Upper lobe of left lung (tissue), 6 donors: ENCODE results near the gene ECPAS. TPM values are rescaled to one million over a fixed set of nuclear protein-coding genes. Genes with fewer than 3 reads are reported as not detected.

Source experiments
- ATAC-seq, 2 donors: fragments of 200-7000 bp; cut with Tn5 transposase; one replicate each; pipeline ENCODE4 v1.9.1; 2022; ENCODE audit warnings: mild to moderate bottlenecking in 2 of 2, moderate library complexity in 2 of 2; ENCODE audit not compliant: low FRiP score in 2 of 2
- DNase-seq, 2 donors: peaks; one replicate each; pipeline ENCODE4 v3.0.0-alpha.2; 2019 to 2020
- H3K27ac ChIP-seq, 4 donors: fragments of 200-600 bp; sonication (generic); one replicate each; pipeline ENCODE4 v1.5.1; 2016 to 2019
- H3K27me3 ChIP-seq, 4 donors: fragments of 200-600 bp; sonication (generic); one replicate each; pipeline ENCODE4 v1.5.1; 2017 to 2019
- H3K36me3 ChIP-seq, 4 donors: fragments of 200-600 bp; sonication (generic); one replicate each; pipeline ENCODE4 v1.5.1; 2016 to 2019
- H3K4me1 ChIP-seq, 4 donors: fragments of 200-600 bp; sonication (generic); one replicate each; pipeline ENCODE4 v1.5.1; 2018 to 2019
- H3K4me3 ChIP-seq, 4 donors: fragments of 200-600 bp; sonication (generic); one replicate each; pipeline ENCODE4 v1.5.1; 2017 to 2019; ENCODE audit warnings: mild to moderate bottlenecking in 2 of 4, moderate library complexity in 1 of 4
- H3K9me3 ChIP-seq, 4 donors: fragments of 200-600 bp; sonication (generic); one replicate each; pipeline ENCODE4 v1.5.1; 2018 to 2019
- CTCF ChIP-seq, 6 experiments: fragments of 450-650 bp in 4 of 6; fragments of 200-600 bp in 2 of 6; sonication (generic) in 2 of 6; IDR thresholded peaks; one replicate each; pipeline ENCODE4 v1.5.1; 2016 to 2019; ENCODE audit warnings: antibody characterized with exemption in 6 of 6
- EP300 ChIP-seq, 4 donors: sonication (generic); formaldehyde crosslinking; IDR thresholded peaks; one replicate each; pipeline ENCODE4 v1.5.1; 2017; ENCODE audit warnings: antibody characterized with exemption in 4 of 4, control low read depth in 2 of 4
- POLR2A ChIP-seq, 4 donors: fragments of 450-650 bp; IDR thresholded peaks; one replicate each; pipeline ENCODE4 v1.5.1; 2016 to 2017; ENCODE audit warnings: antibody characterized with exemption in 4 of 4, mild to moderate bottlenecking in 2 of 4
- POLR2AphosphoS5 ChIP-seq, 2 donors: sonication (generic); formaldehyde crosslinking; IDR thresholded peaks; one replicate each; pipeline ENCODE4 v1.5.1; 2017; ENCODE audit warnings: antibody characterized with exemption in 2 of 2
- WGBS, 2 donors: methylation state at CpG; one replicate each; pipeline ENCODE4 v1.1.5; 2017 to 2018; 5-methylcytosine and 5-hydroxymethylcytosine counted together
- total RNA-seq, 6 donors: library from RNA; depleted of rRNA in 4 of 6; stranded (reverse); fragments of >200 nt in 4 of 6; gene quantifications; one replicate each; pipeline versions ENCODE4 v1.1.0 to v1.2.1, GENCODE V29; 2016 to 2021
- donor health status: DM: no; HTN: no; CAD: no; lungs with moderate emphysema.
- donor health status: DM: no; HTN: yes; CAD: no; lungs with severe emphysema.

Gene ECPAS
- total RNA-seq, 6 donors from 2014 or later, result 64.4 to 158 (median 83.3) TPM

- Histone ChIP-seq H3K4me1 (no peaks in the 10 kb centered on the region), H3K4me3 (no peak overlapping the region), H3K36me3 (peaks cover 50 to 94% (median 74%) of the 10 kb centered on the region in 4 donors), H3K27ac (no peak overlapping the region), H3K9me3 (no peaks in the 10 kb centered on the region), H3K27me3 (no peaks in the 10 kb centered on the region)
- 95 to 98% methylated on average over 6 of the region's 6 CpGs for WGBS, 2 donors
- TF ChIP-seq CTCF (IDR thresholded peaks at IDR 0.05), result no peak
- no peak for TF ChIP-seq POLR2AphosphoS5 (IDR thresholded peaks at IDR 0.05)
- no peak for TF ChIP-seq POLR2A (IDR thresholded peaks at IDR 0.05)
- no peak for TF ChIP-seq EP300 (IDR thresholded peaks at IDR 0.05)
- no peak for DNase-seq
- no peak for ATAC-seq
These were observed 111.9 kb downstream of the ECPAS start for GRCh38 chr9:111372297-111372696.

GRCh38 chr9:111366978-111367377, 117.2 kb downstream of the ECPAS start:
- Histone ChIP-seq H3K4me1 (no peaks in the 10 kb centered on the region), H3K27me3 (no peaks in the 10 kb centered on the region), H3K9me3 (no peaks in the 10 kb centered on the region), H3K27ac (no peak overlapping the region), H3K4me3 (no peak overlapping the region), H3K36me3 (peaks cover 54 to 94% (median 74%) of the 10 kb centered on the region in 4 donors)
- DNase-seq (no peak), ATAC-seq (no peak)
- 83 to 90% methylated on average over 1 of the region's 1 CpG for WGBS, 2 donors
- TF ChIP-seq EP300 (IDR thresholded peaks at IDR 0.05) (no peak), POLR2AphosphoS5 (IDR thresholded peaks at IDR 0.05) (no peak), CTCF (IDR thresholded peaks at IDR 0.05) (no peak), POLR2A (IDR thresholded peaks at IDR 0.05) (no peak)

DNA sequence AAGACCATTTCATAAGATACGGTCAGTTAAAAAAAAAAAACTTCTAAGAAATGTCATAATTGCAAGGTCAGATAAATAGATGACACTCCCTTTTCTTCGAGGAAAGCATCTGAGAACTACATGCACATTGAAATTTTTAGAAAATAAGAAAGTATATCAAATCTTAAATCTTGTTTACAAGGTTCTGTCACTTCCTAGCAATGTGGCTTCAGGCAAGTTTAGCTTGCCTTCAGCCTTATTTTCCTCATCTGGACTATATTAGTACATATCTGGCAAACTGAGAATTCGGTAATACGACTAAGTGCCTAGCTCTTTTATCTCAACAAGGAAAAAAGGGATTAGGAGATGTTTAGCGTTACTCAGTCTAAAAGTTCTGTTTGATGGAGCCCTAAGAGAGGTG, 121.7 kb downstream of the ECPAS start:
- 70 to 82% methylated on average over 5 of the region's 5 CpGs for WGBS, 2 donors
- ATAC-seq, result no peak
- no peak for TF ChIP-seq POLR2A (IDR thresholded peaks at IDR 0.05)
- no peak for TF ChIP-seq CTCF (IDR thresholded peaks at IDR 0.05)
- TF ChIP-seq EP300 (IDR thresholded peaks at IDR 0.05), result no peak
- TF ChIP-seq POLR2AphosphoS5 (IDR thresholded peaks at IDR 0.05), result no peak

GRCh38 chr9:111360881-111361280, 123.3 kb downstream of the ECPAS start:
- Histone ChIP-seq H3K36me3 (peaks cover 7 to 53% (median 23%) of the 10 kb centered on the region in 4 donors), H3K4me1 (no peaks in the 10 kb centered on the region), H3K27ac (no peak overlapping the region), H3K9me3 (no peaks in the 10 kb centered on the region), H3K27me3 (no peaks in the 10 kb centered on the region), H3K4me3 (no peak overlapping the region)
- DNase-seq, result no peak
- TF ChIP-seq POLR2AphosphoS5 (IDR thresholded peaks at IDR 0.05) (no peak), POLR2A (IDR thresholded peaks at IDR 0.05) (no peak), EP300 (IDR thresholded peaks at IDR 0.05) (no peak), CTCF (IDR thresholded peaks at IDR 0.05) (no peak)
- no peak for ATAC-seq
- WGBS, 2 donors, result 97 to 100% methylated on average over 2 of the region's 2 CpGs

More for the DNA sequence above, 121.7 kb downstream of the ECPAS start:
- no peaks in the 10 kb centered on the region for H3K27me3 ChIP-seq
- H3K27ac ChIP-seq, result no peak overlapping the region
- DNase-seq, result no peak
- no peak overlapping the region for H3K4me3 ChIP-seq
- H3K9me3 ChIP-seq, result no peaks in the 10 kb centered on the region
- peaks cover 18 to 69% (median 33%) of the 10 kb centered on the region in 4 donors for H3K36me3 ChIP-seq
- no peaks in the 10 kb centered on the region for H3K4me1 ChIP-seq

DNA sequence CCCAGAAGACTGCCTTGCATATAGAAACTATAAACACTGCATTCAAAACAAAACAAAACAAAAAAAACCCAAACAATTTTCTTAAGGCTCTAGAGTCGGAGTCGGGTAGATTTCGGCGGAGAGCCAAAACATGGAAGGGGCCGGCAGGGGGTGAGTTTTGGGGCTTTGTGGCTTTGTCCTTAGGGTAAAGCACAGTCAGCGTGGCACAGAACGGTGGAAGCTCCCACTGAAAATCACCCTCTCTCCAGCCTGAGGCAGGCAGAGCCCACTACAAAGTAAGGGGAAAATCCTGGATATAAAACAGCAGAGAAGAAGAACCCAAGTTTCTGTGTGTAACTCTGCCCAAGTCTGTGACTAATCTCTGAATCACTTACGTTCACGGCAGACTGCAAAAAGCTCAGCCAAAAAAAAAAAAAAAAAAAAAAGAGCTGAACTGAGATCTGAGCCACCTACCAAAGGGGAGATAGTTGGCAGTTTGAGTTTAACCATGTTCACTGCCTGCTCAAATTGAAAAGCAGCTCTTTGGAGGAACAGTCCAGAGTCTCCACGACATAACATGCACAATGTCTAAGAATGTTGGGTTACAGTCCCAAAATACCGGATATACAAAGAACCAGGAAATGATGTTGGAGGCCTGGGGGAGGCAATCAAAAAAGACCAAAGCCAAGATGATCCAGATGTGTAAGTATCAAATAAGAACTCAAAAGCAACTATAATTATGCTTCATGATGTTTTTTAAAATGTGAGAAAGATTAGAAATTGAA, 127.5 kb downstream of the ECPAS start:
- Histone ChIP-seq H3K27me3 (no peaks in the 10 kb centered on the region), H3K36me3 (peaks cover 0 to 19% (median 0%) of the 10 kb centered on the region in 4 donors), H3K4me1 (no peaks in the 10 kb centered on the region), H3K4me3 (no peak overlapping the region), H3K27ac (no peak overlapping the region), H3K9me3 (no peaks in the 10 kb centered on the region)
- no peak for DNase-seq
- TF ChIP-seq CTCF (IDR thresholded peaks at IDR 0.05) (no peak), EP300 (IDR thresholded peaks at IDR 0.05) (no peak), POLR2A (IDR thresholded peaks at IDR 0.05) (no peak), POLR2AphosphoS5 (IDR thresholded peaks at IDR 0.05) (no peak)
- WGBS, 2 donors, result 68 to 72% methylated on average over 11 of the region's 11 CpGs
- ATAC-seq, result peak in 1 of 2 donors; percentile 87
